ENCODE results near the gene CCNH. TPM values are rescaled to one million over a fixed set of nuclear protein-coding genes. Genes with fewer than 3 reads are reported as not detected.

The CCNH gene
- polyA plus RNA-seq, 2 of the 4 experiments (the other 2 are of a cell fraction): 74.1 to 85.1 TPM

DNA sequence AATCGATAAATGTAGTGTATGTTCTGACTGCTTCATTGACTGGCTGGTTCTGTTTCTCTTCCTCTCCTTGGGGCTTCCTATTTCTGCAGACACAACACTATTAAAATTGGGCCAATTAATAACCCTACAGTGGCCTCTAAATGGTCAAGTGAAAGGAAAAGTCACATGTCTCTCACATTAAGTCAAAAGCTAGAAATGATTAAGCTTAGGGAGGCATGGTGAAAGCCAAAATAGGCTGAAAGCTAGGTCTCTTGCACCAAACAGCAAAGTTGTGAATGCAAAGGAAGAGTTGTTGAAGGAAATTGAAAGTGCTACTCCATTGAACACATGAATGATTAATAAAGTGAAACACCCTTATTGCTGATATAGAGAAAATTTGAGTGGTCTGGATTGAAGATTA, 58.2 kb downstream of the CCNH start:
- ChIA-PET CTCF (interaction anchor here (1.1 to 1.9 kb wide), 2 partner anchors 26 to 46 kb away, joined by 3 to 4 read pairs; no protein-coding TSS in a partner anchor), POLR2A (no interaction called here)
- Histone ChIP-seq H3K4me1 (no peaks in the 10 kb centered on the region), H3K9me3 (no peaks in the 10 kb centered on the region), H3K4me2 (no peak overlapping the region), H3K27ac (no peak overlapping the region), H3K4me3 (no peak overlapping the region)
- 100% methylated on average over 1 of the region's 1 CpG for WGBS (ENCODE audit: missing lambda C conversion rate)
- ATAC-seq: no peak
- TF ChIP-seq CHD2 (IDR thresholded peaks at IDR 0.05; ENCODE audit: low read length, partially characterized antibody) (no peak), TP53 (CRISPR knock-in tag; IDR thresholded peaks at IDR 0.05) (no peak), BHLHE40 (IDR thresholded peaks at IDR 0.05; ENCODE audit: low read depth, low read length) (no peak), JUN (IDR thresholded peaks at IDR 0.05) (no peak), MAFK (IDR thresholded peaks at IDR 0.05; ENCODE audit: partially characterized antibody) (no peak), ZNF302 (CRISPR knock-in tag; IDR thresholded peaks at IDR 0.05) (no peak)
- no peak for DNase-seq (ENCODE audit: low read depth in 1 of 2, low spot score in 1 of 2)
- no peak for FAIRE-seq

GRCh38 chr5:87347841-87348240, 64.9 kb downstream of the CCNH start:
- POLR2A ChIA-PET: interaction anchor here (0.6 kb wide), 1 partner anchor 80 kb away, joined by 3 read pairs; the partner anchor contains the start of gene RASA1
- Histone ChIP-seq H3K9me3 (no peaks in the 10 kb centered on the region), H3K4me3 (no peak overlapping the region), H3K4me1 (no peaks in the 10 kb centered on the region), H3K27ac (no peak overlapping the region), H3K4me2 (no peak overlapping the region)
- no peak for ATAC-seq
- FAIRE-seq: no peak
- CTCF ChIA-PET: interaction anchor here (0.6 kb wide), 1 partner anchor 33 kb away, joined by 4 read pairs; no protein-coding TSS in a partner anchor
- DNase-seq (ENCODE audit: low read depth in 1 of 2, low spot score in 1 of 2): no peak
- TF ChIP-seq MYC (IDR thresholded peaks at IDR 0.05; ENCODE audit: borderline replicate concordance, low read length) (no peak), POLR2AphosphoS2 (conservative IDR thresholded peaks at IDR 0.05; ENCODE audit: low read length) (no peak), BHLHE40 (IDR thresholded peaks at IDR 0.05; ENCODE audit: low read depth, low read length) (no peak), KDM5A (IDR thresholded peaks at IDR 0.05) (no peak), ESRRA (IDR thresholded peaks at IDR 0.05; ENCODE audit: borderline replicate concordance, low read length) (no peak), EHMT2 (IDR thresholded peaks at IDR 0.05; ENCODE audit: low read depth) (no peak), CTCF (IDR thresholded peaks at IDR 0.05) (no peak), PHF8 (IDR thresholded peaks at IDR 0.05; ENCODE audit: borderline replicate concordance, low read depth) (no peak), RCOR1 (IDR thresholded peaks at IDR 0.05; ENCODE audit: low read depth, low read length) (no peak), SMC3 (IDR thresholded peaks at IDR 0.05) (no peak), EHF (CRISPR knock-in tag; IDR thresholded peaks at IDR 0.05) (no peak), GATA3 (IDR thresholded peaks at IDR 0.05; ENCODE audit: borderline replicate concordance) (no peak), MAZ (IDR thresholded peaks at IDR 0.05; ENCODE audit: borderline replicate concordance, low read depth, low read length) (no peak), ZSCAN20 (CRISPR knock-in tag; IDR thresholded peaks at IDR 0.05) (no peak), ZC3H11A (IDR thresholded peaks at IDR 0.05) (no peak), NPAS2 (CRISPR knock-in tag; IDR thresholded peaks at IDR 0.05; ENCODE audit: borderline replicate concordance) (no peak), RAD21 (conservative IDR thresholded peaks at IDR 0.05 in 1 of 2, IDR thresholded peaks at IDR 0.05 in 1 of 2) (no peak)

- ChIA-PET POLR2A (interaction anchor here (0.6 kb wide), 1 partner anchor 80 kb away, joined by 3 read pairs; the partner anchor contains the start of gene RASA1), CTCF (no interaction called here)
- H3K4me2 ChIP-seq: no peak overlapping the region
- no peak for DNase-seq (ENCODE audit: low read depth in 1 of 2, low spot score in 1 of 2)
- no peak for ATAC-seq
- no peak overlapping the region for H3K4me3 ChIP-seq
- H3K4me1 ChIP-seq: no peaks in the 10 kb centered on the region
- no peaks in the 10 kb centered on the region for H3K9me3 ChIP-seq
- WGBS (ENCODE audit: missing lambda C conversion rate): 89% methylated on average over 1 of the region's 1 CpG
- FAIRE-seq: no peak
- no peak overlapping the region for H3K27ac ChIP-seq
- no peak for TF ChIP-seq HEYL (CRISPR knock-in tag; IDR thresholded peaks at IDR 0.05)
- TF ChIP-seq REST (IDR thresholded peaks at IDR 0.05): no peak
- TF ChIP-seq, protein P1, sequence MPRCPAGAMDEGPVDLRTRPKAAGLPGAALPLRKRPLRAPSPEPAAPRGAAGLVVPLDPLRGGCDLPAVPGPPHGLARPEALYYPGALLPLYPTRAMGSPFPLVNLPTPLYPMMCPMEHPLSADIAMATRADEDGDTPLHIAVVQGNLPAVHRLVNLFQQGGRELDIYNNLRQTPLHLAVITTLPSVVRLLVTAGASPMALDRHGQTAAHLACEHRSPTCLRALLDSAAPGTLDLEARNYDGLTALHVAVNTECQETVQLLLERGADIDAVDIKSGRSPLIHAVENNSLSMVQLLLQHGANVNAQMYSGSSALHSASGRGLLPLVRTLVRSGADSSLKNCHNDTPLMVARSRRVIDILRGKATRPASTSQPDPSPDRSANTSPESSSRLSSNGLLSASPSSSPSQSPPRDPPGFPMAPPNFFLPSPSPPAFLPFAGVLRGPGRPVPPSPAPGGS (IDR thresholded peaks at IDR 0.05): no peak
- no peak for TF ChIP-seq HES2 (IDR thresholded peaks at IDR 0.05)
- no peak for TF ChIP-seq PHF8 (IDR thresholded peaks at IDR 0.05; ENCODE audit: borderline replicate concordance, low read depth)
- TF ChIP-seq CHD4 (IDR thresholded peaks at IDR 0.05; ENCODE audit: borderline replicate concordance): no peak
- TF ChIP-seq RFX5 (IDR thresholded peaks at IDR 0.05): no peak
- no peak for TF ChIP-seq FOSL2 (IDR thresholded peaks at IDR 0.05)
- TF ChIP-seq FOSL2 (CRISPR knock-in tag; IDR thresholded peaks at IDR 0.05): no peak
- no peak for TF ChIP-seq HOXA7 (CRISPR knock-in tag; IDR thresholded peaks at IDR 0.05)
Observed at GRCh38 chr5:87347272-87347671, 65.5 kb downstream of the CCNH start.
